B cell (primary cell): ENCODE data around the gene RAI1.

Experiments
- CTCF ChIP-seq: fragments of 200-600 bp; IDR thresholded peaks from one replicate; pipeline ENCODE4 v1.8.0; 2022; ENCODE audit warnings: antibody characterized with exemption, mild to moderate bottlenecking
- EZH2 ChIP-seq: IDR thresholded peaks from 2 replicates; pipeline ENCODE4 v1.6.1; 2012; ENCODE audit warnings: borderline replicate concordance, low read depth, mild to moderate bottlenecking, moderate library complexity, low read length; ENCODE audit not compliant: insufficient read depth, poor library complexity, severe bottlenecking

- TF ChIP-seq CTCF: no peak
- no peak for TF ChIP-seq EZH2
These were observed 45.9 kb downstream of the RAI1 start for GRCh38 chr17:17727111-17727659.
